ENCODE data around the gene ALOX5AP.

DNA sequence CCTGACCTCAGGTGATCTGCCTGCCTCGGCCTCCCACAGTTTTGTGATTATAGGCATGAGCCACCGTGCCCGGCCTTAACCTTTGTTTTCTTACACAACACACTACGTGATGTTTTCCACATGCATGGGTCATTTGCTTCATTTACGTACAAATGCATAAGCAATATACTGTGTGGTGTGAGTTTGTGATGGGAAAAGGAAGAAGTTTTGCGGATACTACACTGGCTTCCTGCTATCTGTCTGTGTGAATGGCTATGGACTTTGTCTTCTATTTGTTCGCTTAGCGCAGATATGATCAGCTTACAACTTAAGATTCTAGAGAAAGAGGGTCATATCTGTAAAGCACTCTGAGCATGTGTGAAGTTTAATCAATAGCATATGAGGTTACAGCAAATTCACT is 5.5 kb upstream of the ALOX5AP start:
- TF ChIP-seq GATA2 (IDR thresholded peaks at IDR 0.05; ENCODE audit: low read depth, low read length) (no peak), GATA3 (IDR thresholded peaks at IDR 0.05; ENCODE audit: low read depth, low read length) (no peak)

Data from SH-SY5Y (cell line).